Mucosa of descending colon (tissue), 3 donors: ENCODE data around the gene EMID1. TPM values are rescaled to one million over a fixed set of nuclear protein-coding genes. Genes with fewer than 3 reads are reported as not detected.

Source experiments
- ATAC-seq: fragments of 200-7000 bp; cut with Tn5 transposase; one replicate; pipeline ENCODE4 v1.9.1; 2020; ENCODE audit warnings: mild to moderate bottlenecking, moderate library complexity
- DNase-seq, 3 donors: peaks; one replicate each; pipeline ENCODE4 v3.0.0-alpha.2; 2020
- H3K36me3 ChIP-seq: fragments of 200-600 bp; one replicate; pipeline ENCODE4 v1.8.0; 2021; ENCODE audit warnings: low read depth, mild to moderate bottlenecking
- H3K4me1 ChIP-seq: fragments of 200-600 bp; one replicate; pipeline ENCODE4 v1.8.0; 2021; ENCODE audit warnings: low read depth, mild to moderate bottlenecking
- H3K4me3 ChIP-seq: fragments of 200-600 bp; one replicate; pipeline ENCODE4 v1.8.0; 2021; ENCODE audit warnings: mild to moderate bottlenecking
- H3K9me3 ChIP-seq: fragments of 200-600 bp; one replicate; pipeline ENCODE4 v1.8.0; 2021; ENCODE audit warnings: mild to moderate bottlenecking
- intact Hi-C, 2 donors: fragments of 100-400 bp; cut with DNase I in 1 of 2; cut with micrococcal nuclease in 1 of 2; formaldehyde crosslinking; loops; one replicate each; pipeline versions ENCODE4 v1.11.0 to v1.11.1; 2022; cut with DNase I, micrococcal nuclease
- total RNA-seq, 3 donors: library from RNA; stranded (reverse); fragmentation: NEBNext Ultra II Directional in 2 of 3; extraction: Animal tissue kit (Norgen Biotek cat#: 25700) in 2 of 3; gene quantifications; one replicate each; pipeline versions ENCODE4 v1.2.1 to v1.2.4, GENCODE V29; 2021 to 2023
- TF ChIP-seq, protein P1 (sequence below): fragments of 200-600 bp; IDR thresholded peaks from one replicate; pipeline ENCODE4 v1.8.0; 2022; ENCODE audit warnings: antibody characterized with exemption, mild to moderate bottlenecking
- donor health status: DM: no; HTN: no; CAD: no; lungs with moderate emphysema.
- donor health status: DM: no; HTN: no; CAD: no.
- donor health status: DM: no; HTN: yes; CAD: no.

Gene EMID1
- total RNA-seq, 3 donors from 2014 or later, result 1.6 to 4.3 (median 3.0) TPM

DNA sequence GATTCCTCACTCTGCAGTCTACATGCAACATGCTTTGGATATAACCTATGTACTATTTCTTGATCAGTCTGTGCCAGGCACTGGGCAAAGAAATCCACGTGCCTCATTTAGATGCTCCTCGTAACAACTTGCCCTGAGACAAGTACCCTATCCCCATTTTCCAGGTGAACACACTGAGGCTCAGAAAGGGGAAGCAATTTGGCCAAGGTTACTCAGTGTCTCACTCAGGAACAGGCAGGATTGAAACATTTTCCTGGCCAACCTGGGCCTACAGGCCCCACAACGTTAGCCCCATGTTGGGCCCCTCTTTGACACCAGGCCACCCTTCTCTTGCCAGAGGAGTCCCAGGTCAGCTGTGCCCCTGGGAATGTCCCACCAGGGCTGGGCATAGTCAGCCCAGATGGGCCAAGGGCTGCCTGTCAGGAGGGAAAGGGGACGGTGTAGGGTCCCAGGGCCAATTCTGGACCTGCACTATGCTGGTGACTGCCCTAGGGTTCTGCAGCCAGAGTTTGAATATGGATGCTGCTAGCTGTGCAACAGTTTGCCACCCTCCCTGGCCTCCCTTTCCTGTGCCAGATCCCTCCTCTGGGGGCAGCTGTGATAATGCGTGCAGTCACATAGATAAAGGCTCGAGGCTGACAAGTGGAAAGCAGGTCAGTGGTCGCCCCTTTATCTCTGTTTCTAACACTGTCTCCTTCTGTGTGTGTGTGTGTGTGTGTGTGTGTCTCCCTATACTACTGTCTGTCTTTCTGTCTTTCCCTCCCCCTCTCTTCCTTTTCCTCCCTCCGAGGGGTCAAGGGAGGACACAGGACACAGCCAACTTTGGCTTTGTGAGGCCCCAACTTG is 10.4 kb upstream of the EMID1 start:
- H3K4me1 ChIP-seq, result no peaks in the 10 kb centered on the region
- no peaks in the 10 kb centered on the region for H3K36me3 ChIP-seq
- TF ChIP-seq, protein P1, sequence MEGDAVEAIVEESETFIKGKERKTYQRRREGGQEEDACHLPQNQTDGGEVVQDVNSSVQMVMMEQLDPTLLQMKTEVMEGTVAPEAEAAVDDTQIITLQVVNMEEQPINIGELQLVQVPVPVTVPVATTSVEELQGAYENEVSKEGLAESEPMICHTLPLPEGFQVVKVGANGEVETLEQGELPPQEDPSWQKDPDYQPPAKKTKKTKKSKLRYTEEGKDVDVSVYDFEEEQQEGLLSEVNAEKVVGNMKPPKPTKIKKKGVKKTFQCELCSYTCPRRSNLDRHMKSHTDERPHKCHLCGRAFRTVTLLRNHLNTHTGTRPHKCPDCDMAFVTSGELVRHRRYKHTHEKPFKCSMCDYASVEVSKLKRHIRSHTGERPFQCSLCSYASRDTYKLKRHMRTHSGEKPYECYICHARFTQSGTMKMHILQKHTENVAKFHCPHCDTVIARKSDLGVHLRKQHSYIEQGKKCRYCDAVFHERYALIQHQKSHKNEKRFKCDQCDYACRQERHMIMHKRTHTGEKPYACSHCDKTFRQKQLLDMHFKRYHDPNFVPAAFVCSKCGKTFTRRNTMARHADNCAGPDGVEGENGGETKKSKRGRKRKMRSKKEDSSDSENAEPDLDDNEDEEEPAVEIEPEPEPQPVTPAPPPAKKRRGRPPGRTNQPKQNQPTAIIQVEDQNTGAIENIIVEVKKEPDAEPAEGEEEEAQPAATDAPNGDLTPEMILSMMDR, result no peak
- ATAC-seq (no peak), DNase-seq (no peak)
- intact Hi-C loops, result no loop called here
- H3K4me3 ChIP-seq, result no peak overlapping the region
- no peaks in the 10 kb centered on the region for H3K9me3 ChIP-seq

DNA sequence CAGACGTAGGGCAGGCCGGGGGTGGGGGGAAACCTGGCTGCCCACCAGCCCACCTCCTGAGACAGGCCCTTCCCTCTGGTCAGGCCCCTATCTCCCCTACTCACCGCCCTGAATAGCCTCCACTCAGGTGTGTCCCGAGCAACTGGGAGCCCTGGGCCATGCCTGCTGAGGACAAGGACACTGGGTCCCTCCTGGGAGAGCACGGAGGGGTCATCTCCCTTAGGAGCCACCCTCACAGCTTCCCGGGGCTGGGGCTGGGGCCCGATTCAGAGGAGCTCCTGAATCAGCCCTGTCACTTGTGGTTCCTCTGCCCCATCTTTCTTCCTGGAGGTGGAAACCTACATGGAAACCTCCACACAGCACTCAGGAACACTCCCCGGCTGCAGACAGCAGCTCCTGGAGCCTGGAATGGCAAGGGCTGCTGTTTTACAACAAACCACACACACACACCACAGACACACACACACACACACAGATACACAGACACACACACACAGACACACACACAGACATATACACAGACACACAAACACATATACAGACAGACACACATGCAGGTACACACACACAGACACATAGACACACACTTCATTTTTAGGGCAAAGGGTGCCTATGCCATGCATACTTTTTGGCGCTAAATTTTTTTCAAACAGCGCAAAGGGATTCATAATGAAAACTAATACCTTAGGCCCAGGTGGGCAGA is 9.6 kb upstream of the EMID1 start:
- Histone ChIP-seq H3K4me1 (no peaks in the 10 kb centered on the region), H3K36me3 (no peaks in the 10 kb centered on the region), H3K4me3 (no peak overlapping the region), H3K9me3 (no peaks in the 10 kb centered on the region)
- intact Hi-C loops, result no loop called here
- TF ChIP-seq, protein P1, result no peak
- no peak for DNase-seq
- ATAC-seq, result no peak

DNA sequence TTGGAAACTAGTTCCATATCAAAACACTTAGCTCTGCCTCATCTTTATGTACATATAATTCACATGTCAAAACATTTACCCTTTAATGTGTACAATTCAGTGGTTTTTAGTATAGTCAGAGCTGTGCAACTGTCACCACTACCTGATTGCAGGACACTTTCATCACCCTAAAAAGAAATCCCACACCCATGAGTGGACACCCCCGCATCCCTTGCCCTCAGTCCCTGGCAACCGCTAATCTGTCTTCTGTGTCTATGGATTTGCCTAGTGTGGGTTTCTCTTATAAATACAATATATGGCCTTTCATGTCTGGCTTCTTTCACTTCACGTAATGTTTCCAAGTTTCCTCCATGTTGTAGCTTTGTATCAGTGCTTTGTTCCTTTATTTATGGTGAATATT is 8.6 kb upstream of the EMID1 start:
- Histone ChIP-seq H3K9me3 (no peaks in the 10 kb centered on the region), H3K4me3 (no peak overlapping the region), H3K36me3 (no peaks in the 10 kb centered on the region), H3K4me1 (peaks cover 5% of the 10 kb centered on the region)
- ATAC-seq, result no peak
- no peak for DNase-seq
- TF ChIP-seq, protein P1, result no peak
- intact Hi-C loops, result no loop called here

DNA sequence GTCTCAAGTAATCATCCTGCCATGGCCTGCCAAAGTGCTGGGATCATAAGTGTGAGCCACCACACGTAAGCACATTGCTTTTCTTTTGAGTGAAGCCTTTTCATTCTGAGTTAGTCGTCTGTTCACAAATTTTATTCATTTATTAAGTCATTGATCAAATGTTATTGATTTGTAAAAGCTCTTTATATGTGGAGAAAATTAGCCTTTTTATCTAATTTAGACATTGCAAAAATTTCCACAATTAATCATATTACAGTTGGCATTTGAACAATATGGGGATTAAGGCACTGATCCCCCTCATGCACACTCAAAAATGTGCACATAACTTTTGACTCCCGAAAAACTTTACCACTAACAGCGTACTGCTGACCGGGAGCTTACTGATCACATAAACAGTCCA is 7.5 kb upstream of the EMID1 start:
- no peaks in the 10 kb centered on the region for H3K9me3 ChIP-seq
- H3K4me1 ChIP-seq, result peaks cover 7% of the 10 kb centered on the region
- H3K4me3 ChIP-seq, result no peak overlapping the region
- DNase-seq, result no peak
- ATAC-seq, result no peak
- intact Hi-C loops, result no loop called here
- no peaks in the 10 kb centered on the region for H3K36me3 ChIP-seq
- TF ChIP-seq, protein P1, result no peak

DNA sequence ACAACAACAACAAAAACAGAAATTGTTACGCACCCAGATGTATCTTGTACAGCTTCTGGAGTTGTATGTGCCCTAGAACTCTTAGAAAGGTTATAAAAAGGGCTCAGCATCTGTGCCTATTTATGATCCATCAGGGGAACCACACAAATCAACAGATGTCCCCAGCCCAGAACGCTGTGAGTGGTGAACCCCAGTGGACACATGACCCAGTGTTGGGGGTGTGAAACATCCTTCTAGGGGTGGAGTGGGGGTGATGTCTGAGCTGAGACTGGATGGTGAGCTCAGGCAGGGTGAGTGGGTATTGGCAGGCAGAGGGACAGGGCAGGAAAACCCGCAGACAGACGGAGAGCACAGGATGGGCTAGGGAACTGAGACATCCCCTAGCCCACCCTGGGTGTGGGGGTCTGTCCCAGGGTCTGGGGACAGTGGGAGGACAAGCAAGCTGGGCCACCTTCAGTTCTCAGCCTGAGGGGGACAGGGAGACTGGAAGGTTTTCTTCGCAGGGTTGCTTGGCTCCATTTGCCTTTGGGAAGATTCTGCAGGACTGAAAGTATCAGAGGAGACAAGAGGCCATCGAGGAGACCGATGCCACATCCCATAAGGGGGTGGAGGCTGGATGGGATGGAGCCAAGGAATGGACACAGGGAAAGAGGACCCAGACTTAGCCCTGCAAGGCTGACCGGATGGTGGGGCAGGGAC is 5.8 kb upstream of the EMID1 start:
- Histone ChIP-seq H3K9me3 (no peaks in the 10 kb centered on the region), H3K4me1 (peaks cover 7% of the 10 kb centered on the region), H3K4me3 (no peak overlapping the region), H3K36me3 (no peaks in the 10 kb centered on the region)
- ATAC-seq, result no peak
- TF ChIP-seq, protein P1, result no peak
- DNase-seq, result no peak
- intact Hi-C loops, result no loop called here
